GM12878 (cell line): Measurements from ENCODE around the gene TMEM238L. TPM values are rescaled to one million over a fixed set of nuclear protein-coding genes. Genes with fewer than 3 reads are reported as not detected.

Source experiments
- ATAC-seq: fragments of 200-7000 bp; cut with Tn5 transposase; 3 replicates; pipeline ENCODE4 v1.9.1; 2020; ENCODE audit warnings: mild to moderate bottlenecking, moderate library complexity
- BruUV-seq: library from RNA; stranded (reverse); fragments of 400-500 nt; replicated peaks from 2 replicates; lab custom pipeline; 2021; lab: Mats Ljungman, UMichigan
- CTCF ChIA-PET: fragments of 300-600 bp; sonication (Branson Sonifier 250); formaldehyde crosslinking; extraction: SDS; loops from one replicate; lab custom pipeline; 2021; ENCODE audit warnings: inconsistent platforms; lab: Yijun Ruan, JAX
- POLR2A ChIA-PET: fragments of 350-600 bp; formaldehyde crosslinking; extraction: SDS; loops from one replicate; lab custom pipeline; 2021; ENCODE audit warnings: inconsistent platforms; lab: Charles Lee
- RAD21 ChIA-PET: fragments of 300-600 bp; sonication (Branson Sonifier 250); formaldehyde crosslinking; loops from one replicate; lab custom pipeline; 2023; ENCODE audit warnings: antibody characterized with exemption; ENCODE audit not compliant: unreplicated experiment; lab: Charles Lee
- SMC1A ChIA-PET: fragments of 300-600 bp; sonication (Branson Sonifier 250); formaldehyde crosslinking; loops from one replicate; lab custom pipeline; 2023; ENCODE audit not compliant: unreplicated experiment, uncharacterized antibody; lab: Charles Lee
- DNase-seq: peaks from one replicate; pipeline ENCODE4 v3.0.0-alpha.2; 2011; ENCODE audit warnings: low read depth, low spot score
- FAIRE-seq: peaks from 3 replicates; lab custom pipeline; 2011; peaks lifted over from hg19 to GRCh38; lab: Jason Lieb, UNC
- H2AFZ ChIP-seq: 2 replicates; pipeline ENCODE4 v1.6.0; 2011; ENCODE audit warnings: low read depth, low read length, control low read depth; ENCODE audit not compliant: control insufficient read depth
- H3K27ac ChIP-seq: 2 replicates; pipeline ENCODE4 v1.5.1; 2011; ENCODE audit warnings: control low read depth; ENCODE audit not compliant: control insufficient read depth, insufficient read depth
- H3K27me3 ChIP-seq, 2 experiments: replicated peaks in 1 of 2; 2 replicates each; pipeline versions ENCODE4 v1.6.0 to v1.6.1; 2011; ENCODE audit warnings: low read length in 1 of 2; ENCODE audit not compliant: control insufficient read depth in 2 of 2, insufficient read depth in 2 of 2
- H3K36me3 ChIP-seq, 2 experiments: 2 replicates each; pipeline ENCODE4 v1.5.1; 2011; ENCODE audit warnings: low read length in 1 of 2; ENCODE audit not compliant: control insufficient read depth in 2 of 2, insufficient read depth in 2 of 2
- H3K4me1 ChIP-seq: 2 replicates; pipeline ENCODE4 v1.6.1; 2011; ENCODE audit warnings: mild to moderate bottlenecking, low read length, moderate library complexity, mixed read lengths; ENCODE audit not compliant: control insufficient read depth, insufficient read depth
- H3K4me2 ChIP-seq: 2 replicates; pipeline ENCODE4 v1.6.0; 2011; ENCODE audit warnings: control low read depth; ENCODE audit not compliant: control insufficient read depth, insufficient read depth
- H3K4me3 ChIP-seq: fragments of 200-600 bp; sonication (generic); 2 replicates; pipeline ENCODE4 v1.5.1; 2016
- H3K79me2 ChIP-seq: 2 replicates; pipeline ENCODE4 v1.6.0; 2011; ENCODE audit warnings: low read length; ENCODE audit not compliant: control insufficient read depth, insufficient read depth
- H3K9ac ChIP-seq: 2 replicates; pipeline ENCODE4 v1.8.0; 2011; ENCODE audit warnings: low read length, control low read depth, mixed read lengths; ENCODE audit not compliant: control insufficient read depth, insufficient read depth
- H3K9me3 ChIP-seq: replicated peaks from 3 replicates; pipeline ENCODE4 v1.5.1; 2011; ENCODE audit warnings: mild to moderate bottlenecking, low read length; ENCODE audit not compliant: control insufficient read depth, insufficient read depth
- H4K20me1 ChIP-seq: 2 replicates; pipeline ENCODE4 v1.6.0; 2011; ENCODE audit not compliant: control insufficient read depth, insufficient read depth
- BACH1 ChIP-seq: fragments of 450-650 bp; IDR thresholded peaks from 2 replicates; pipeline ENCODE4 v1.6.1; 2017; ENCODE audit warnings: mild to moderate bottlenecking, borderline replicate concordance
- CBFB ChIP-seq: IDR thresholded peaks from 2 replicates; pipeline ENCODE4 v1.6.1; 2016; ENCODE audit warnings: antibody characterized with exemption, low read depth
- EED ChIP-seq: sonication (generic); IDR thresholded peaks from 2 replicates; pipeline ENCODE4 v1.6.1; 2016; ENCODE audit warnings: antibody characterized with exemption, low read depth
- EP300 ChIP-seq, 2 experiments: fragments of 150-350 bp in 1 of 2; IDR thresholded peaks; 2 replicates each; pipeline ENCODE4 v1.6.1; 2011 to 2012; ENCODE audit warnings: low read depth in 2 of 2, low read length in 2 of 2, borderline replicate concordance in 1 of 2, improper control_type of control experiment in 1 of 2, inconsistent platforms in 1 of 2; ENCODE audit not compliant: control insufficient read depth in 1 of 2
- GABPA ChIP-seq: IDR thresholded peaks from 2 replicates; pipeline ENCODE4 v1.6.1; 2014; ENCODE audit warnings: antibody characterized with exemption, low read depth, mild to moderate bottlenecking, inconsistent platforms
- HDAC6 ChIP-seq: fragments of 200-600 bp; sonication (generic); IDR thresholded peaks from one replicate; pipeline ENCODE4 v1.8.0; 2017; ENCODE audit warnings: antibody characterized with exemption; ENCODE audit not compliant: unreplicated experiment
- IKZF1 ChIP-seq: fragments of 450-650 bp; conservative IDR thresholded peaks from 2 replicates; pipeline ENCODE4 v1.6.1; 2017; ENCODE audit warnings: antibody characterized with exemption, mild to moderate bottlenecking
- IRF4 ChIP-seq: IDR thresholded peaks from 2 replicates; pipeline ENCODE4 v1.6.1; 2011; ENCODE audit warnings: low read depth, low read length
- KAT2A ChIP-seq: conservative IDR thresholded peaks from 2 replicates; pipeline ENCODE4 v1.6.1; 2011; ENCODE audit warnings: low read depth, low read length; ENCODE audit not compliant: control insufficient read depth
- KDM1A ChIP-seq: fragments of 200-600 bp; sonication (generic); IDR thresholded peaks from 2 replicates; pipeline ENCODE4 v1.6.1; 2016; ENCODE audit warnings: borderline replicate concordance
- MAX ChIP-seq: IDR thresholded peaks from 2 replicates; pipeline ENCODE4 v1.6.1; 2012; ENCODE audit warnings: low read depth, low read length, improper control_type of control experiment
- NFIC ChIP-seq: IDR thresholded peaks from 2 replicates; pipeline ENCODE4 v1.6.1; 2012; ENCODE audit warnings: low read depth, mild to moderate bottlenecking, inconsistent platforms, low read length, moderate library complexity
- PRDM15 ChIP-seq: fragments of 450-650 bp; formaldehyde crosslinking; IDR thresholded peaks from 2 replicates; pipeline ENCODE4 v1.4.0; 2020; ENCODE audit warnings: mild to moderate bottlenecking, moderate library complexity
- RBBP5 ChIP-seq: fragments of 200-600 bp; sonication (generic); conservative IDR thresholded peaks from 2 replicates; pipeline ENCODE4 v1.6.1; 2016
- YBX1 ChIP-seq: fragments of 450-650 bp; IDR thresholded peaks from 2 replicates; pipeline ENCODE4 v1.6.1; 2016; ENCODE audit warnings: antibody characterized with exemption
- WGBS: methylation state at CpG from one replicate; pipeline ENCODE4 v1.1.6; 2016; ENCODE audit warnings: low lambda C conversion rate; ENCODE audit not compliant: insufficient replicate concordance, insufficient coverage; ENCODE audit errors: missing lambda C conversion rate; 5-methylcytosine and 5-hydroxymethylcytosine counted together
- in situ Hi-C: fragments of 300-500 bp; cut with MboI; formaldehyde crosslinking; loops from 9 replicates; pipeline ENCODE4 v1.14.3; 2018; ENCODE audit warnings: mixed read lengths
- intact Hi-C: fragments of 100-400 bp; cut with micrococcal nuclease; formaldehyde crosslinking; loops from one replicate; pipeline ENCODE4 v1.14.2; 2022; ENCODE audit not compliant: unreplicated experiment
- polyA plus RNA-seq, 11 experiments: library from polyadenylated mRNA; depleted of rRNA in 4 of 11; unstranded in 6 of 11; stranded (reverse) in 5 of 11; fragments of >200 nt; fragmentation: Nextera tagmentation in 4 of 11; fragmentation: Illumina TruSeq in 1 of 11; extraction: Ambion mirVana in 4 of 11; extraction: Trizol in 1 of 11; gene quantifications; 1 replicate in 1 of 11; 2 replicates in 10 of 11; pipeline versions ENCODE4 v1.2.1 to v1.2.3, GENCODE V29; 2011 to 2016; ENCODE audit warnings: inconsistent platforms in 2 of 11, missing spikeins in 2 of 11, low read depth in 1 of 11
- total RNA-seq, 4 experiments: library from RNA; depleted of rRNA in 3 of 4; stranded (reverse); fragments of >200 nt in 3 of 4; fragmentation: Illumina TruSeq in 1 of 4; extraction: Trizol in 1 of 4; gene quantifications; 2 replicates each; pipeline versions ENCODE4 v1.2.1 to v1.2.3, GENCODE V29; 2013 to 2021
- TF ChIP-seq, protein P1 (sequence below): fragments of 450-650 bp; IDR thresholded peaks from 2 replicates; pipeline ENCODE4 v1.6.1; 2016; ENCODE audit warnings: mild to moderate bottlenecking

Gene TMEM238L
- total and polyA plus RNA-seq, 10 of the 15 experiments (the other 5 are each of a cell fraction or from before 2014, with no cell fraction given): not detected

DNA sequence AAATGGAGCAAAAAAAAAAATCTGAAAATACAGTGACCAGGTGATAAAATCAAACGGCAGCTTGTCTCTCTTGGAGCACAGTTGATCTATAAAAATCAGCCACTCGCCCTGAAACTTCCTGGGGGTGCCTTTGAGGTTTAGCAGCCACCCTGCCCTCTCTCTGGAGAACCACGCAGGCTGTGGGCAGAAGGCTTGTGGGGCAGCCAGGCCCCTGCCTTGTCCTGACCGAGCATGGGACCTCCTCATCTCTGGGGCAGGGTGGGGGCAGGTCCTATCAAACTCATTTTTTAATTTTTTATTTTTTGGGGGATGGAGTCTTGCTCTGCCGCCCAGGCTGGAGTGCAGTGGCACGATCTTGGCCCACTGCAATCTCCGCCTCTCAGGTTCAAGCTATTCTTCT is 5.0 kb downstream of the TMEM238L start:
- H3K4me1 ChIP-seq: no peaks in the 10 kb centered on the region
- RAD21 ChIA-PET: no interaction called here
- H4K20me1 ChIP-seq: no peaks in the 10 kb centered on the region
- H3K9me3 ChIP-seq: no peaks in the 10 kb centered on the region
- intact Hi-C loops (no loop called here), in situ Hi-C loops (no loop called here)
- SMC1A ChIA-PET: no interaction called here
- no peak for DNase-seq
- 7% methylated on average over 7 of the region's 7 CpGs for WGBS
- no peak for ATAC-seq
- CTCF ChIA-PET: interaction anchor here (1.3 to 1.6 kb wide), 2 partner anchors 39 to 152 kb away, joined by 3 read pairs; partner anchors contain the start of gene PIRT
- H3K4me3 ChIP-seq: no peak overlapping the region
- H3K4me2 ChIP-seq: no peak overlapping the region
- H3K79me2 ChIP-seq: no peaks in the 10 kb centered on the region
- H3K9ac ChIP-seq: no peak overlapping the region
- POLR2A ChIA-PET: no interaction called here
- BruUV-seq: no TSS peak
- no peak for FAIRE-seq
- H2AFZ ChIP-seq: no peak overlapping the region
- H3K27me3 ChIP-seq: no peaks in the 10 kb centered on the region
- no peaks in the 10 kb centered on the region for H3K36me3 ChIP-seq
- TF ChIP-seq MAX (no peak), RBBP5 (no peak), CBFB (no peak), IRF4 (no peak), IKZF1 (no peak), KDM1A (no peak), PRDM15 (CRISPR knock-in tag) (no peak), EED (no peak), NFIC (no peak), KAT2A (no peak), EP300 (IDR thresholded peaks at IDR 0.05; ENCODE audit: borderline replicate concordance in 1 of 2, control insufficient read depth in 1 of 2, low read depth in 2 of 2, low read length in 2 of 2) (no peak), YBX1 (no peak), GABPA (no peak), BACH1 (no peak), HDAC6 (no peak)
- TF ChIP-seq, protein P1, sequence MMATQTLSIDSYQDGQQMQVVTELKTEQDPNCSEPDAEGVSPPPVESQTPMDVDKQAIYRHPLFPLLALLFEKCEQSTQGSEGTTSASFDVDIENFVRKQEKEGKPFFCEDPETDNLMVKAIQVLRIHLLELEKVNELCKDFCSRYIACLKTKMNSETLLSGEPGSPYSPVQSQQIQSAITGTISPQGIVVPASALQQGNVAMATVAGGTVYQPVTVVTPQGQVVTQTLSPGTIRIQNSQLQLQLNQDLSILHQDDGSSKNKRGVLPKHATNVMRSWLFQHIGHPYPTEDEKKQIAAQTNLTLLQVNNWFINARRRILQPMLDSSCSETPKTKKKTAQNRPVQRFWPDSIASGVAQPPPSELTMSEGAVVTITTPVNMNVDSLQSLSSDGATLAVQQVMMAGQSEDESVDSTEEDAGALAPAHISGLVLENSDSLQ: no peak
- H3K27ac ChIP-seq: no peak overlapping the region
